GM12892 (cell line): ENCODE measurements around the gene SMIM35.

Experiments used
- DNase-seq: peaks from one replicate; pipeline ENCODE4 v3.0.0; 2011; ENCODE audit not compliant: insufficient read length
- FAIRE-seq: peaks from 2 replicates; lab custom pipeline; 2011; peaks lifted over from hg19 to GRCh38; lab: Jason Lieb, UNC
- POLR2A ChIP-seq: IDR thresholded peaks from 2 replicates; pipeline ENCODE4 v1.6.1; 2011; ENCODE audit warnings: low read depth, low read length, control low read depth
- POLR2AphosphoS5 ChIP-seq: IDR thresholded peaks from 2 replicates; pipeline ENCODE4 v1.6.1; 2011; ENCODE audit warnings: low read depth, low read length, control low read depth
- TAF1 ChIP-seq: IDR thresholded peaks from 2 replicates; pipeline ENCODE4 v1.6.1; 2011; ENCODE audit warnings: low read depth, mild to moderate bottlenecking, control low read depth, low read length, borderline replicate concordance

The SMIM35 gene

DNA sequence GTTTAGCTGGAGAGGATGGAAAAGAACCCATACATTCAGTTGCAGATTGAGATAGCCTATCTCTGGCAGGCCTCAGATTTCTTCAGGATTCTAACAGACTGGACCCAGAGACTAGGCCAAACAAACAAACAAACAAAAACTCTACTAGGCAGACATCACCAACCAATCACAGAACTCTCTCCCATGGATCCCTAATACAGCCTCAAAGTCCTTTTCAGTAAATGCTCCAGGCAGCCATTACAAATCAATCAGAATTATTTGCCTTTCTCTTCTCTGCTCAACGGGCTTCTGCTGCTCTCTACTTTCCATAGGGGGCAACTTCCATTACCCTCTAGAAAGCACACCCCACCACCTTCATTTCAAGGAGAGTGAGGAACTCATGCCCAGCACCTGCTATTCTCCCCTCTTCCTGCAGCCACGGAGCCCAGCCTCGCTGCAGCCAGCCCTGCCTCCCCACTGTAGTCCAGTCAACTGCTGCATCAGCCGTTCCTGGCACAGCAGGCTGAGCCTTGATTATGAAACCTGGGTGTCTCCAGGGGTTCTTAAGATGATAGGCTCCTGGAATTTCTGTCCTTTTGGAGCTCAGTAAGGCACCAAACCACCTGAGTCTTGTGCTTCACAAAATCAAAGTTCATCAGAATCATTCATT lies 19.0 kb upstream of the SMIM35 start:
- FAIRE-seq (no peak), DNase-seq (no peak)
- TF ChIP-seq POLR2AphosphoS5, result no peak
- TF ChIP-seq TAF1, result no peak
- TF ChIP-seq POLR2A, result no peak

DNA sequence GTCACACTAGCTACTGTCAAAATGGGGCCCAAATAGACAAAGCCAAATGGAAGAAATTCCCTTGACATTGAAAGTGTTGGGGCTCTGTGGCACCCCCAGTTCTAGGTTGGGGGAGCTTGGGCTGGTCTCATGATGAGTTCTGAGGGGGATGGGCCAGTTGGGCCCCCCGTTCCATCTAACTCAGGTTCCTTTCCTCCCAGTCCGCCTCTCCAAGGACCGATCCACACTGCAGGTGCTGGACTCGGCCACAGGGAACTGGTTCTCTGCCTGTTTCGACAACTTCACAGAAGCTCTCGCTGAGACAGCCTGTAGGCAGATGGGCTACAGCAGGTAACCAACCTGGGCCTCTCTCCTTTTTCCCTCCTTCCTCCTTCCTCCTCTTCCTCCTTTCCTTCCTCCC lies 17.7 kb upstream of the SMIM35 start:
- FAIRE-seq (no peak), DNase-seq (no peak)
- TF ChIP-seq TAF1 (no peak), POLR2A (no peak), POLR2AphosphoS5 (no peak)

GRCh38 chr11:118102721-118103261 lies 16.0 kb upstream of the SMIM35 start:
- FAIRE-seq (no peak), DNase-seq (no peak)
- TF ChIP-seq POLR2A, result no peak
- no peak for TF ChIP-seq POLR2AphosphoS5
- TF ChIP-seq TAF1, result no peak

DNA sequence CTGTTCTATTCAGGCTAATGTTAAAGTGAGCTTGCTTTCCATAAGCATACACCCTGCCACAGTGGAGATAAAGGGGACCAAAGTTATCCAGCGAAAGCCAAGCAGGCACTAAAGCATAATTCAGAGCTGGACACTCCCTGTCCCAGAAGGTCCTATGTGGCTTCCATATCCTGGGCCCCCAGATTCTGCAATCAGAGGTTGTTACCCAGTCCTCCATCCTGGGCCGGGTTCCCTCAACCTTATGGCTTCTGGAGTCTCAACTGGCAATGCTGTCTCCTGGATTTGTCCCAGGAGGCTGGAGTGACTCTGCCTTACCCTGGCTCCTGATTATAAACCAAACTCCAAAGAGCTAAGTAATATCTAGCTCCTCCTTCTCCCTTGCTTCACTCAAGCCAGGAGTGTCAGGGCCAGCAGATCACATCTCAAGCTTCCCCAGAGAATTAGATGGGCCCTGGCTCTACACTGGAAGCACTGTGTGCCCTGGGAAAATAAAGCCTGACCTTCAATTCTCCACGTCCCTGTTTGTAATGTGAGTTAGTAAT lies 14.0 kb upstream of the SMIM35 start:
- DNase-seq (no peak), FAIRE-seq (no peak)
- TF ChIP-seq TAF1 (no peak), POLR2A (no peak), POLR2AphosphoS5 (no peak)

- FAIRE-seq, result no peak
- DNase-seq, result no peak
- TF ChIP-seq POLR2AphosphoS5 (no peak), POLR2A (no peak), TAF1 (no peak)
Observed at GRCh38 chr11:118099838-118100556, 13.2 kb upstream of the SMIM35 start.

DNA sequence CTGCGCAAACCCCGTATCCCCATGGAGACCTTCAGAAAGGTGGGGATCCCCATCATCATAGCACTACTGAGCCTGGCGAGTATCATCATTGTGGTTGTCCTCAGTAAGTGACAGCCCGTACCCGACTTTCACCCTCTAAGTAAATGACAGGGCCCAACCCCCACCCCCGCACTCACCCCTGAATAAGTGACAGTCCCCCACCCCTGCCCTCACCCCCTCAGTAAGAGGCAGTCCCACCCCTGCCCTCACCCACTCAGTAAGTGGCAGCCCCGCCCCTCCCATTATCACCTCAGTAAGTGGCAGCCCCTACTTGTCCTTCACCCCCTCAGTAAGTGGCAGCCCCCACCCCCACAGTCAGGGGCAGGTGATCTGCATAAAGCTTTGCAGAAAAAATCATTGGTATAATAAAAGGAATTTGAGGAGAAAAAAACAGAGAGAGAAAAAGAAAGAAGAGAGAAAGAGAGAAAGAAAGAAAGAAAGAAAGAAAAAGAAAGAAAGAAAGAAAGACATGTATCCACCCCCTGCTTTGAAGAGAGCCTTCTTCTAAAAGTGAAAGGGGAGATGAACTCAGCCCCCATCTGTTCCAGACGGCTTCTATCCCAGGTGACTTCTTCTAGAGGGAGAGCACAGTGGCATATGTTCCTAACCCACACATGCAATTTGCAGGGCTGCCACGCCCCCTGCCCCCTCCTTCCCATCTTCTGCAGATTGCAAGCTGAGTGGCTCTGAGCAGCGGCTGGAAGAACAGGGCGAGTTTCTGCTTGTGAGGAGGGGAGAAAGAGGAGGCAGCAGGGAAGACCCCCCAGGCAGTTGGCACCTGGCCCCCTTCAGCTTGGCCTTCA lies 12.5 kb upstream of the SMIM35 start:
- no peak for DNase-seq
- no peak for TF ChIP-seq TAF1
- no peak for TF ChIP-seq POLR2A
- TF ChIP-seq POLR2AphosphoS5, result no peak
- no peak for FAIRE-seq

- TF ChIP-seq POLR2AphosphoS5 (no peak), POLR2A (no peak), TAF1 (no peak)
- DNase-seq (no peak), FAIRE-seq (no peak)
Observed at GRCh38 chr11:118095967-118096367, 9.2 kb upstream of the SMIM35 start.

- DNase-seq, result no peak
- no peak for FAIRE-seq
- no peak for TF ChIP-seq POLR2AphosphoS5
- no peak for TF ChIP-seq POLR2A
- TF ChIP-seq TAF1, result no peak
Observed at GRCh38 chr11:118095493-118095892, 8.7 kb upstream of the SMIM35 start.

GRCh38 chr11:118092907-118093571 lies 6.3 kb upstream of the SMIM35 start:
- TF ChIP-seq POLR2A (no peak), TAF1 (no peak), POLR2AphosphoS5 (no peak)
- DNase-seq, result no peak
- FAIRE-seq, result no peak

- no peak for FAIRE-seq
- no peak for TF ChIP-seq POLR2AphosphoS5
- TF ChIP-seq POLR2A, result no peak
- DNase-seq, result no peak
Observed at GRCh38 chr11:118091690-118092089, 4.9 kb upstream of the SMIM35 start.
